Chondrocyte (in vitro differentiated cells): ENCODE results near the gene MAPK11. TPM values are rescaled to one million over a fixed set of nuclear protein-coding genes. Genes with fewer than 3 reads are reported as not detected.

Source experiments
- DNase-seq: peaks from one replicate; pipeline ENCODE4 v3.0.0; 2021; ENCODE audit warnings: mixed read lengths, low spot score
- H3K27ac Mint-ChIP-seq: one replicate; pipeline ENCODE4 v1.8.0; 2021; ENCODE audit warnings: mild to moderate bottlenecking, moderate library complexity, mixed read lengths; ENCODE audit not compliant: unreplicated experiment
- H3K27me3 Mint-ChIP-seq: 2 replicates; pipeline ENCODE4 v1.8.0; 2021; ENCODE audit warnings: low read depth, mixed read lengths
- H3K36me3 Mint-ChIP-seq: 2 replicates; pipeline ENCODE4 v1.8.0; 2021; ENCODE audit warnings: low read depth, mixed read lengths
- H3K4me1 Mint-ChIP-seq: 2 replicates; pipeline ENCODE4 v1.8.0; 2021; ENCODE audit warnings: low read depth, mild to moderate bottlenecking, mixed read lengths
- H3K4me3 Mint-ChIP-seq: one replicate; pipeline ENCODE4 v1.8.0; 2021; ENCODE audit warnings: mild to moderate bottlenecking, moderate library complexity, mixed read lengths; ENCODE audit not compliant: unreplicated experiment
- H3K9me3 Mint-ChIP-seq: 2 replicates; pipeline ENCODE4 v1.8.0; 2021; ENCODE audit warnings: low read depth, mixed read lengths
- total RNA-seq: library from RNA; stranded (reverse); gene quantifications from 3 replicates; pipeline ENCODE4 v1.2.1, GENCODE V29; 2021
- TF ChIP-seq, protein P1 (sequence below): fragments of 200-600 bp; sonication (generic); IDR thresholded peaks from 2 replicates; pipeline ENCODE4 v1.5.0; 2021; ENCODE audit warnings: antibody characterized with exemption, mild to moderate bottlenecking, moderate library complexity

MAPK11 gene
- total RNA-seq, 1 donor from 2014 or later, result 19.9 TPM

DNA sequence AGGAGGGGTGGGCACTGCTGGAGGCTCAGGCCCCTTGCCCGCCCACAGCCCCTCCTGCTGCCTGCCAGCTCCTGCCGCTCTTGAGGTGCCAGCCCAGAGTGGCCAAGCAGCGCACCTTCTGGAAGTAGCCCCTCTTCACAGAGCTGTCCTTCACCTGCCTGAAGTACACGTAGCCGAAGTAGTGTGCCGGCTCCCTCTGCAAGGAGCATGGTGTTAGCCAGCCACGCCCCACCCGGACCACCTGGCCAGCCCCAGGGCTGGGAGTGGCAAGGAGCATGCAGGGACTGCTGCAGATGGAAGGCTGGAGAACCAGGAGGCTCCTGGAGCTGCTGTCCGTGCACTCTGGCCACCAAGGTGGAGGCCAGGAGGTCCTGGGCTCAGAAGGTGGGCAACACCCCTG is 47.0 kb upstream of the MAPK11 start:
- H3K27me3 Mint-ChIP-seq, result no peaks in the 10 kb centered on the region

DNA sequence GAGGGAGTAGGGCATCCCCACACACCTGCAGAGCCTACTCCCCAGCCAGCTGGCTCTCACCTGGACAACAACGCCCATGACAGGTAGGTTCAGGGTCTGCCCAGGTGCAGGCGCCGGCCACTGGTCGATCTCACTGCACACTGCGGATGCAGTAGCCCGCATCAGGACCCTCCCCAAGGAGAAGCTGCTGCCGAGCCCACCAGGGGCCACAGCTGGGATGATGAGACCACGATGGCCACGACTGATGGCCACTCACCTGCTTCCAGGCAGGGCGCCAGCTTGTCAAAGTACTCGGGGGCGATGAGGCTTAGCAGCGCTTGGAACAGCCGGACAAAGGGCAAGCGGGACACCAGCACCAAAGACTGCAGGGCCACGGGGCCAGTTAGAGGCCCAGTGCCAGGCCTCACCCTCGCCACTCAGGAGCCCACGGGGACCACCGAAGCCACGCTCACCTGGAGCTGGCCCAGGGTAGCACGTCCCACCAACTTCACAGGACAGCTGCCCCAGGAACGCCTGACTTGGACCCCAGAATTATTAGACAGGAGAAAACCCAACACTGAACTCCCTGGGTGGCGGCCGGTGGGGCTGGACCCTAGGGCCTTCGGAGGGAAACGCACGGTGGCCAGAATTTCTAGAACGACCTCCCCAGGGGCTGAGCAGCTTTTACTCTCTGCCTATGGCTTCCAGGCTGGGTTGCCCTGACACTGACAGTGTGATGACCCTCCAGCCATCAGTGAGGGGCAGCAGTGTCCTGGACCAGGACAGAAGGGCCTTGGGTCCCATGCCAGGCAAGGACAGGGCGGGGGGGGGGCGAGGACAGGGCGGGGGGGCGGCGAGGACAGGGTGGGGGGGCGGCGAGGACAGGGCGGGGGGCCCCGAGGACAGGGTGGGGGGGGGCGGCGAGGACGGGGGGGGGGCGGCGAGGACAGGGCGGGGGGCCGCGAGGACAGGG is 46.2 kb upstream of the MAPK11 start:
- Mint-ChIP-seq H3K4me1 (no peaks in the 10 kb centered on the region), H3K27me3 (no peaks in the 10 kb centered on the region), H3K4me3 (no peak overlapping the region), H3K27ac (no peak overlapping the region), H3K36me3 (no peaks in the 10 kb centered on the region), H3K9me3 (no peaks in the 10 kb centered on the region)
- DNase-seq, result no peak
- TF ChIP-seq, protein P1, sequence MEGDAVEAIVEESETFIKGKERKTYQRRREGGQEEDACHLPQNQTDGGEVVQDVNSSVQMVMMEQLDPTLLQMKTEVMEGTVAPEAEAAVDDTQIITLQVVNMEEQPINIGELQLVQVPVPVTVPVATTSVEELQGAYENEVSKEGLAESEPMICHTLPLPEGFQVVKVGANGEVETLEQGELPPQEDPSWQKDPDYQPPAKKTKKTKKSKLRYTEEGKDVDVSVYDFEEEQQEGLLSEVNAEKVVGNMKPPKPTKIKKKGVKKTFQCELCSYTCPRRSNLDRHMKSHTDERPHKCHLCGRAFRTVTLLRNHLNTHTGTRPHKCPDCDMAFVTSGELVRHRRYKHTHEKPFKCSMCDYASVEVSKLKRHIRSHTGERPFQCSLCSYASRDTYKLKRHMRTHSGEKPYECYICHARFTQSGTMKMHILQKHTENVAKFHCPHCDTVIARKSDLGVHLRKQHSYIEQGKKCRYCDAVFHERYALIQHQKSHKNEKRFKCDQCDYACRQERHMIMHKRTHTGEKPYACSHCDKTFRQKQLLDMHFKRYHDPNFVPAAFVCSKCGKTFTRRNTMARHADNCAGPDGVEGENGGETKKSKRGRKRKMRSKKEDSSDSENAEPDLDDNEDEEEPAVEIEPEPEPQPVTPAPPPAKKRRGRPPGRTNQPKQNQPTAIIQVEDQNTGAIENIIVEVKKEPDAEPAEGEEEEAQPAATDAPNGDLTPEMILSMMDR, result no peak

More for the DNA sequence above, 47.0 kb upstream of the MAPK11 start:
- TF ChIP-seq, protein P1, result no peak
- Mint-ChIP-seq H3K9me3 (no peaks in the 10 kb centered on the region), H3K4me3 (no peak overlapping the region), H3K36me3 (no peaks in the 10 kb centered on the region), H3K4me1 (no peaks in the 10 kb centered on the region), H3K27ac (no peak overlapping the region)
- no peak for DNase-seq

DNA sequence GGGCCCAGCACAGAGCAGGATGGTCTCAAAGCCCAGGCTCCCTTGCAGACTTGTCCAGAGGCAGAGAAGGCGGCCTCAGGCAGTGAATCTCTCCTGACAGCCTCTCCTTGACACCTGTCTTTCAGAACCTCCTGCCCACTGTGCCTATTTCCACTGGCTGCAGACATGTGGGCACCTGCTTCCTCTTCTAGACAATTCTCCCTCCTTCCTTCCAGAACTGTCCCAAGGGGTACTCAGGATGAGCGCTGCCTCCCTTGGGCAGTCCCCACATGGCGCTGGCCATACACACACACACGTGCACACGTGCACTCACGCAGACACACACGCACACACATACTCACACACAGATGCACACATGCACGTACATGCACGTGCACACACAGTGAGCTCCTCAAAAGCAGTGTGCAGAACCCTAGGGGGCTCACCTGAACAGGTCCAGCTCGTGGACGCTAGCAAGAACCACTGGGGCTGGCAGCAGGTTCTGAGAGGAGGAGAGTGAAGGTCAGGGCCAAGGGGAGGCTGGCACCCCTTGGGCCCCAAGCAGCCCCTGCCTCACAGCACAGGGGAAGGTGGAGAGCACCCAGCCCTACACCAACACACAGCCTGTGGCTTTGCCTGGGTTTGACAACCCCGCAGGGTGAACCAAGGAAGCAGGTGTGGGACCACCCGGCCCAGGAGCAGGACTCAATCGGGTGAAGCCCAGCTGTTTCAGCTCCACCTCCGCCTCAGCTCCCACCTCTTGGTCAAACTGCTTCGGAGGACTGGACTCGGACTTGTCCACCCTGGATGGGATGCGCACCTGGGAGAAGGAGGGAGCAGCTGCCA is 45.3 kb upstream of the MAPK11 start:
- peak; percentile 90 for DNase-seq
- no peak overlapping the region for H3K27ac Mint-ChIP-seq
- no peaks in the 10 kb centered on the region for H3K36me3 Mint-ChIP-seq
- TF ChIP-seq, protein P1, result no peak
- no peak overlapping the region for H3K4me3 Mint-ChIP-seq
- no peaks in the 10 kb centered on the region for H3K27me3 Mint-ChIP-seq
- H3K4me1 Mint-ChIP-seq, result no peaks in the 10 kb centered on the region
- H3K9me3 Mint-ChIP-seq, result no peaks in the 10 kb centered on the region

DNA sequence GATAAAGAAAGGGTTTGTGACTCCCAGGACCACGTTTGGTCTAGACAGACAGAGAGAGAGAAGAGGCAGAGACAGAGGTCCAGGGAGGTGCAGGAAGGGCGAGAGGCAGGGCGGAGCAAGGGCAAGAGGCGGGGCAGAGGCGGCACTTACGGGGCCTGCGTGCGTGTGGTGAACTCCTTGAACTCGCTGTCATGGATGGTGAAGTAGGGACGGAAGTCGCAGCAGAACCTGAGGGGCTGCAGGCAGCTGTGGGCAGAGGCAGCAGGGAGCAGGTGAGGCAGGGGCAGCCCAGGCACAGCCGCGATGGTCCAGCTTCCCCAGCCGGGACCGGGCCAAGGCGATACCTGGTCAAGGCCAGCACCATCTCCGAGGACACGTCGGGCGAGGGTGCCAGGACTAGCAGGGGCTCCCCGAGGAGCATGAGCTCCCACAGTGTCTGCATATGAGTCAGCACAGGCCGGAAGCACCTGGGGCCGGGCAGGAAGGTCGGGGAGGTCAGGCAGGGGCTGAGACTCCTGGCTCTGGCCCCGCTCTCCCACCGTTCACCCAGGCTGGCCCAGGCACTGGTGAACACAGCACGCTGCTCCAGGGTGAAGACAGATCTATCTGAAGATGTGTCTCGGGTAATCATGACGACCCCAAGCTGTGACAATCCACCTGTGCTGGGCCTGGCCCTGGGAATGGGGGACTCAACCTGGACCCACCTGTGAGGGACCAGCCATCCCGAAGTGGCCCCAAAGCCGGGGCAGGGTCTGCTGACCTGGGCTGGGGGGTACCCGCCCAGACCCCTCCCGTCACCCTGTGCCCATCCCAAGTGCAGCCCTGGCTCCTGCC is 44.5 kb upstream of the MAPK11 start:
- peaks cover under 1% of the 10 kb centered on the region for H3K4me1 Mint-ChIP-seq
- TF ChIP-seq, protein P1, result no peak
- no peaks in the 10 kb centered on the region for H3K9me3 Mint-ChIP-seq
- no peaks in the 10 kb centered on the region for H3K36me3 Mint-ChIP-seq
- DNase-seq, result peak; percentile 87
- H3K27me3 Mint-ChIP-seq, result no peaks in the 10 kb centered on the region
- H3K4me3 Mint-ChIP-seq, result no peak overlapping the region
- H3K27ac Mint-ChIP-seq, result no peak overlapping the region
